Endodermal cell (in vitro differentiated cells): ENCODE data around the gene NASP. TPM values are rescaled to one million over a fixed set of nuclear protein-coding genes. Genes with fewer than 3 reads are reported as not detected.

ENCODE experiments used
- DNase-seq: peaks from one replicate; pipeline ENCODE4 v3.0.0-alpha.2; 2017
- H3K27ac ChIP-seq: 2 replicates; pipeline ENCODE4 v1.5.1; 2013; ENCODE audit warnings: mild to moderate bottlenecking, low read depth, low read length, moderate library complexity
- H3K27me3 ChIP-seq: 2 replicates; pipeline ENCODE4 v1.6.1; 2013; ENCODE audit warnings: mild to moderate bottlenecking, low read length, moderate library complexity; ENCODE audit not compliant: insufficient read depth, control insufficient read depth, poor library complexity, severe bottlenecking
- H3K36me3 ChIP-seq: 2 replicates; pipeline ENCODE4 v1.7.0; 2013; ENCODE audit warnings: mild to moderate bottlenecking, low read length, moderate library complexity; ENCODE audit not compliant: control insufficient read depth, insufficient read depth
- H3K4me1 ChIP-seq: one replicate; pipeline ENCODE4 v1.7.0; 2013; ENCODE audit warnings: low read length; ENCODE audit not compliant: control insufficient read depth, insufficient read depth
- H3K4me3 ChIP-seq: 2 replicates; pipeline ENCODE4 v1.5.1; 2013; ENCODE audit warnings: mild to moderate bottlenecking, low read length, moderate library complexity
- H3K9ac ChIP-seq: 2 replicates; pipeline ENCODE4 v1.6.1; 2013; ENCODE audit warnings: mild to moderate bottlenecking, low read length, moderate library complexity; ENCODE audit not compliant: poor library complexity, severe bottlenecking; ENCODE audit errors: extremely low read depth
- H3K9me3 ChIP-seq: 2 replicates; pipeline ENCODE4 v1.6.1; 2013; ENCODE audit warnings: mild to moderate bottlenecking, low read length, moderate library complexity; ENCODE audit not compliant: control insufficient read depth
- H3K27ac Mint-ChIP-seq: 2 replicates; pipeline ENCODE4 v1.8.0; 2020; ENCODE audit warnings: mixed read lengths
- H3K27me3 Mint-ChIP-seq: 2 replicates; pipeline ENCODE4 v1.8.0; 2021; ENCODE audit warnings: mild to moderate bottlenecking, mixed read lengths; ENCODE audit not compliant: insufficient read depth
- H3K36me3 Mint-ChIP-seq: 2 replicates; pipeline ENCODE4 v1.8.0; 2020; ENCODE audit warnings: low read depth, mixed read lengths
- H3K4me1 Mint-ChIP-seq: 2 replicates; pipeline ENCODE4 v1.8.0; 2020; ENCODE audit warnings: mixed read lengths
- H3K4me3 Mint-ChIP-seq: 2 replicates; pipeline ENCODE4 v1.8.0; 2020; ENCODE audit warnings: mild to moderate bottlenecking, moderate library complexity, mixed read lengths
- H3K9me3 Mint-ChIP-seq: 2 replicates; pipeline ENCODE4 v1.8.0; 2020; ENCODE audit warnings: mild to moderate bottlenecking, mixed read lengths
- CTCF ChIP-seq: fragments of 200-600 bp; sonication (generic); conservative IDR thresholded peaks from 2 replicates; pipeline ENCODE4 v1.5.0; 2021; ENCODE audit warnings: antibody characterized with exemption, mild to moderate bottlenecking
- WGBS, 2 experiments: methylation state at CpG; one replicate each; pipeline versions ENCODE4 v1.1.5 to v1.1.7; 2013; ENCODE audit warnings: missing lambda C conversion rate in 2 of 2, mixed read lengths in 1 of 2; ENCODE audit not compliant: insufficient coverage in 1 of 2, insufficient read length in 1 of 2; 5-methylcytosine and 5-hydroxymethylcytosine counted together
- total RNA-seq, 2 donors: library from RNA; stranded (reverse); fragmentation: NEBNext Ultra II Directional in 1 of 2; extraction: Animal tissue kit (Norgen Biotek cat#: 25700) in 1 of 2; gene quantifications; 2 replicates in 1 of 2; 3 replicates in 1 of 2; pipeline ENCODE4 v1.2.1, GENCODE V29; 2021

NASP gene
- total RNA-seq, 2 donors from 2014 or later, result 368 to 385 TPM

- H3K36me3 Mint-ChIP-seq, result peaks cover 57% of the 10 kb centered on the region
- DNase-seq, result peak; percentile 58
- peak overlapping the region; percentile 19 for H3K27ac ChIP-seq
These were observed 35.5 kb downstream of the NASP start for GRCh38 chr1:45619149-45619921.

GRCh38 chr1:45620588-45621500, 37.0 kb downstream of the NASP start:
- Histone ChIP-seq H3K4me1 (no peaks in the 10 kb centered on the region), H3K27ac (peak overlapping the region; percentile 50), H3K36me3 (peaks cover 48% of the 10 kb centered on the region), H3K27me3 (no peaks in the 10 kb centered on the region), H3K4me3 (no peak overlapping the region), H3K9ac (no peak overlapping the region), H3K9me3 (no peaks in the 10 kb centered on the region)
- peaks cover 51% of the 10 kb centered on the region for H3K36me3 Mint-ChIP-seq
- no peak overlapping the region for H3K4me3 Mint-ChIP-seq
- TF ChIP-seq CTCF, result no peak
- H3K4me1 Mint-ChIP-seq, result no peaks in the 10 kb centered on the region
- no peaks in the 10 kb centered on the region for H3K27me3 Mint-ChIP-seq
- H3K27ac Mint-ChIP-seq, result peak overlapping the region; percentile 61
- no peaks in the 10 kb centered on the region for H3K9me3 Mint-ChIP-seq
- 94% methylated on average over 16 to 17 of the region's 17 CpGs for WGBS, 2 experiments
- DNase-seq, result peak; percentile 56

More at GRCh38 chr1:45619149-45619921, 35.5 kb downstream of the NASP start:
- H3K27ac Mint-ChIP-seq, result peak overlapping the region; percentile 45
- H3K9me3 Mint-ChIP-seq, result no peaks in the 10 kb centered on the region
- H3K9ac ChIP-seq, result no peak overlapping the region
- H3K4me1 ChIP-seq, result no peaks in the 10 kb centered on the region
- no peak overlapping the region for H3K4me3 Mint-ChIP-seq
- peaks cover 58% of the 10 kb centered on the region for H3K36me3 ChIP-seq
- TF ChIP-seq CTCF, result no peak
- no peak overlapping the region for H3K4me3 ChIP-seq
- no peaks in the 10 kb centered on the region for H3K27me3 Mint-ChIP-seq
- H3K27me3 ChIP-seq, result no peaks in the 10 kb centered on the region
- no peaks in the 10 kb centered on the region for H3K9me3 ChIP-seq
- 81 to 83% methylated on average over 7 to 8 of the region's 8 CpGs for WGBS, 2 experiments
- no peaks in the 10 kb centered on the region for H3K4me1 Mint-ChIP-seq

GRCh38 chr1:45621501-45621836, 37.6 kb downstream of the NASP start:
- Mint-ChIP-seq H3K27me3 (no peaks in the 10 kb centered on the region), H3K4me1 (no peaks in the 10 kb centered on the region), H3K36me3 (peaks cover 48% of the 10 kb centered on the region), H3K9me3 (no peaks in the 10 kb centered on the region), H3K27ac (peak overlapping the region; percentile 10), H3K4me3 (no peak overlapping the region)
- peak; percentile 55 for DNase-seq
- Histone ChIP-seq H3K4me3 (no peak overlapping the region), H3K9ac (no peak overlapping the region), H3K27ac (peak overlapping the region; percentile 50), H3K4me1 (no peaks in the 10 kb centered on the region), H3K9me3 (no peaks in the 10 kb centered on the region), H3K27me3 (no peaks in the 10 kb centered on the region), H3K36me3 (peaks cover 44% of the 10 kb centered on the region)
- 91 to 94% methylated on average over 3 of the region's 3 CpGs for WGBS, 2 experiments
- TF ChIP-seq CTCF, result no peak
